Midbrain (tissue), 1 donor: ENCODE data around the gene WDR3.

Experiments
- DNase-seq: peaks from one replicate; lab custom pipeline; 2025; lab: John Stamatoyannopoulos, UW

Gene WDR3

DNA sequence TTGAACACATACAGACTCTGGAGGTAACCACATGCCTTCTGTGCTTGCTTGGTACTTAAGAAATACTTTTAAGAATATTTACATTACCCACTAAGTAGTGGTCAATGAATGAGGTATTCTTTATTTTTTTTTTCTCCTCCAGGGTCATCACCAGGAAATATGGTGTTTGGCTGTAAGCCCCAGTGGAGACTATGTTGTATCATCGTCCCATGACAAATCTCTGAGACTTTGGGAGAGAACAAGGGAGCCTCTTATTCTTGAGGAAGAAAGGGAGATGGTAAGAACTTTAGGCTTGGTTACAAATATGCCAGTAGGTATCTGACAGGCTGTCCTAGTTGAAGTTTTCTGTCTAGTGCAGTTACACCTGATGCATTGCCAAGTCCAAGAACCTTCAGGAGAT, 22.8 kb downstream of the WDR3 start:
- no peak for DNase-seq

DNA sequence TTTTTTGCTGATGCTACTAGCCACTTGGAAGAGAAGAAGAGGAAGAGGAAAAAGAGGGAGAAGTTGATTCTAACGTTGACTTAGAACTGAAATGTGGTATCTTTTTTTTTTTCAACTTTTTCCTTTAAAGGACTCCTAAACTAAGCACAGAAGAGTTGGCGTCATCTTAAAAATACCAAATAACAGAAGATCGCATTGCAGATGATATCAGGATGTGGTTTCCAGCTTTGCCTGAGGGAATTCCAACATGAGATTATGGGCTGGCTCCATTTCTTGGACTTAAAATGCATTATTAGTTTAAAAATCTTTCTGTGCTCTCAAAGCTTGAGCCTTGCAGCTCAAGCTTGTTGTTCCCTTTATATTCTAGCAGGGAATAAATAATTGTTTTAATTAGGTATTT, 29.8 kb downstream of the WDR3 start:
- no peak for DNase-seq

DNA sequence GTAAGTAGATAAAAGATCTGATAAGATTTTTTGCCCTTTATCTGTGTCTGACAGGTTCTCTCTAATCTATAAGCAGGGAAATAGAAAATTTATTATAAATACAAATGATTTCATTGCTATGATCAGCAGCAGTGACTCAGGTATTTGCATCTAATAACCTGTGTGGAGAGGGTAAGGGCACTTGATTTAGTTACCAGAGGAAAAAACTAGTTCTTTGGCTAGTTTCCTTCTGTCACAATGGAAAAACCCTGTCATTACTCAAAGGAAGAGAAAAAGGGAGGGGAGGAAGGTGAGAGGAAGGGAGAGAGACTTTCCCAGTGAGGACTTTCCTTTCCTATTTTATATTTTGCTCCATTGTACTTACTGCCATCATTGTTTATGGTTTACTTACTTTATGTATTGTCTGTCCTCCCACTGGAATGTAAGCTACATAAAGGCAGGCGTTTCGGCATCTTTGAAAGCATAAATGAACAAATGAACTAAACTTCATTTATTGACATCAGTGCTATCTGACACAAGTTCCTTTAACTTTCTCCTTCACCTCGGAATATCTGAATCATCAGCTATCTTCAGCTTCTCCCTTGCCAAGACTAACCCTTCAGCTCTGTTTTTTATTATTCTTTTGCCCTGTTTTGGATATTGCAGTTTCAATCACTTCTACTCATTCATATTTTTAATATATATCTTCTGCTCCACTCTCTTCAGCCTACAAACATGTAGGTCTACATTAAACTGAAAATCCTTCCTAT, 34.9 kb downstream of the WDR3 start:
- no peak for DNase-seq

DNA sequence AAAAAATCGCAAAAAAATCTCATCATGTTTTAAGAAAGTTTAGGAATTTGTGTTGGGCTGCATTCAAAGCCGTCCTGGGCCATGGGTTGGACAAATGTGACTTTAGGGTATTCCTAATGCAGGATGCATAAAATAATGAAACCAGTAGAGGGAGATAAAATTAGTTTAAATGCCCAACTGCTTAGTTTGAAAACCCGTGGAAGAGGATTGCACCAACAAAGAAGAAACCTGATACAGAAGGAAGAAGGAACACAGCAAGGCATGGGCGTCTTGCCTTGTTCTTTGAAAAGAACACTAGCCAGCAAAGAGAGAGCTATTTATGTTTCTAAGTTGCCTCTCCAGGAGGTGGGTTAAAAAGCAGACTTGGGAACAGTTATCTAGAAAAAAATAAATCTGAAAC, 37.9 kb downstream of the WDR3 start:
- DNase-seq: no peak

DNA sequence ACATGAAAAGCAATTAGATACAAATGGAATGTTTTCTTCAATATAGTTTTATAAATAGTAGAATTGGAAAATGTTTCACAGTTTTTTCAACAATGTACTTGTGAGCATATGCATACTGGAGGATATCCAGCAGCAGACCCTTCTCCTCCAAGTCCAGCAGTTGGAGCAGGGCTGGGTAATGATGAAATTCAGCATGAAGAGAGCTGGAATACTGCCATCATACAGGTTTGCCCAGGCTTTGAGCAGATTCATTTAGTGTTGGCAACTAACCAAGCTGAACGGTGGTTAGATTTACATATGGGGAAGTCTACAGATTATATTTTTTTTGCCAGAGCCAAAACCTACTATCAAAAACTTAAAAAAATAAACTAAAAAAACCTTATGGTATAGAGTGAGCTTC, 38.3 kb downstream of the WDR3 start:
- no peak for DNase-seq

DNA sequence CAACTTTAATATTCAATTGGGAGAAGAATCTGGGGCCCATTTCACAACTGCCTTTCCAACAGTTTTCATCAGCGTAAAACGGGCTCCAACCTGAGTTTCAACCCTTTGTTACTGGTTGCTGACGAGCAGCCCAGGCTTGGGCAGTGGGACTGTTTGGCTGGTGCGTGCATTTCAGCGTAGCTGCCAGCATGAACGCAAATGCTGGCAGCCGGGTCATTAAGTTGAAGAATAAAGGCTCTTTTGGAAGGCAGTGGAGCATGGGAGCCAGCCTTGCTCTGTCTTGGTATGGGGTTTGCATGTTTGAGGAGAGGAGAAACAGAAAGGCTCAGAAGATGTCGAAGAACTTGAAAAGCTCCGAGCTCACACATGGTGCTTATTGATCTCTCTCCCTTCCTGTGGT, 40.7 kb downstream of the WDR3 start:
- no peak for DNase-seq

DNA sequence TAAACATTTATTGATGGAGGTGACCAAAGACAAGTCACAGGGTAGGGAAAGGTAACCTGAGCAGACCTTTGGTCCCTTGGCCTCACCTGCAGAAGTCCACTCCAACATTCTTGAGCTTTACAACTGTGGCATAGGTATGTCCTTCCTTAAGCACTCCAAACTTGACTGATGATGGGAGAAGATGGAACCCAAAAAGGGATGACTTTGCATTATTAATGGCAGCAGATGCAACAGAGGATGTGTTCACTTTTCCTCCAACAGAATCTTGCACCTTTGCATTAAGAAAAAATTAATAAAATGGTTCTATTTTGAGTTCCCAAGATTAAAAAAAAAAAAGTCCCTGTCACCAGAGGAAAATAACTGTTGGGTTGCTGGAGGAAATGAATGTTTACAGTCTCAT, 42.2 kb downstream of the WDR3 start:
- no peak for DNase-seq

DNA sequence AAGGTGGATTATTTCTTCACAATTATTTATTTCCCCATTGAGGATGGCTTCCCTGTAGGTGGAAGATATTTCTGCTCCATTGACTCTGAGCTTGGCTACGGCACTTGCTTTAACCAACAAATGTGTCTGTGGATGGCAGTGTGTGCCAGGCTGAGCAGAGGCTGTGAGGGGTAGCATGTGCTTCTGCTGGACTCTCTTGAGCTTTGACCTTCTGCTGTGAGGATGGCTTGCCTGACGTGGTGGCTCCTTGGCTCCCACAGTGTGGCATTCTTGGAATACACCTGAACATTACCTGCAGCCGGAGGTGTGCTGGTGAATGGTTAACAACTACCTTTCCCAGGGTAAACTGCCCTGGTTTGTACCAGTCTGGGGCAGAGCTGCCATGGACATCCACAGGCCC, 46.8 kb downstream of the WDR3 start:
- DNase-seq: no peak

DNA sequence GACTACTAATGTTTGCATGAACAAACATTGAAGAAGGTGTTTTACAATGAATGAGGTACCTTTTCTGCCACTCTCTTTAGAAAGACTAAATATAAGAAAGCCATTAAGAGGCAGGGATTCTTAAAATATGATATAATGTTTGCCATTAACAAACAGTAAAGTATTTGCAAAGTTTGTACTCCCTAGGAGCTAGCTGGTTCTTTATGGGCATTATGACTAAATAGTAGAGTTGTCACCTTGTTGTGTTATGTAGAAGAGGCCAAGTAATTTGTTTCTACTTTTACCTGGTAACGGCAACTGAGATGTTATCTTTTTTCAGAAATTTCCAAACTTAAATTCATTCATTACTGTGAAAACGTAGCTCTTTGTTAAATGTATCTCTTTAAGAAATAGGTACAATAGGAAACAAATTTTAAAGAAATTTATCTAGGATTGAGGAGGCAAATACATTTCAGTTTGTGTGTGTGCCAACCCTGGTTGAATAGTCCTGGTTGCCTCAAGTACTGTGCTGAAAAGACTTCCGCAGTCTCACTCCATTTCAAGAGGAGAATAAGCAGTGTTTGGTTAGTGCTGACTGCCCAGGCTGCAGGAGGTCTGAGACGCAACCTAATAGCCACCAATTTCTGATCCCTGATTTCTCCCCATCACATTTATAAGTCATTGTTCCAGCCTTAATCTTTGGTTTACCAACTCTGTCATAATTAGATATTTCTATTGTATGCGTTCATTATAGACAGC, 52.1 kb downstream of the WDR3 start:
- DNase-seq: no peak

DNA sequence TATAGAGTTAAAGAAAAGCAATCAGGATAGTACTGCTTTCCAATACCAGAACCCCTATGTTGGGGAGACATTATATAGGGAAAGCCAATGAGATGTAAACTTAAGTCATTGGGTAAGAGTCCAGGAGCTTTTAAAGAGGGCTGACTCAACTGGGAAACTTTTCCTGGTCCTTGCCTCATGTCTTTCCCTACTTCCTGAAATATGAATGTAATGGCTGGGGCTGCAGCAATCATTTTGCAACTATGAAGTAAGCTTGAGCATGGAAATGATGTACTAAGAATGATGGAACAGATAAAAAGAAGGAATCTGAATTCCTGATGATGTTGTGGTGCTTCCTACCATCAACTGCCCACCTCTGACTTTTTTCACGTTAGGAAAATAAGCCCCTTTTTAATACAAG, 55.7 kb downstream of the WDR3 start:
- no peak for DNase-seq

DNA sequence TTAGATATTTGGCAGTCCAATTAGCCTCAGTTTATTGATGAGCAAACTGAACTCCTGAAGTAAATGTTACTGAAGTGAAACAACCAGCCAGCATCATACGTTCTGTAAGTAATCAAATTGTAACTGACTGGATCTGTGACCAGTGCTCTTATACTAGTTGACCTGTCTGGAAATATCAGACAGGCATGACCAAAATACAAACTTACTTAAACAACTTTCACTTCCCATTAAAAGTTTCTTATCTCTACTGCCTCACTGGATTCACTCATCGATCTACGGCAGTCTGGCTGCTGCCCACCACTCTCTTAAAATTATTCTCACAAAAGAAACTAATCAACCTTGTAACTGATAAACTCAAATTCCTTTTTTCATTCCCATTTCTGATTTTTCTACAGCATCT, 56.4 kb downstream of the WDR3 start:
- DNase-seq: no peak

DNA sequence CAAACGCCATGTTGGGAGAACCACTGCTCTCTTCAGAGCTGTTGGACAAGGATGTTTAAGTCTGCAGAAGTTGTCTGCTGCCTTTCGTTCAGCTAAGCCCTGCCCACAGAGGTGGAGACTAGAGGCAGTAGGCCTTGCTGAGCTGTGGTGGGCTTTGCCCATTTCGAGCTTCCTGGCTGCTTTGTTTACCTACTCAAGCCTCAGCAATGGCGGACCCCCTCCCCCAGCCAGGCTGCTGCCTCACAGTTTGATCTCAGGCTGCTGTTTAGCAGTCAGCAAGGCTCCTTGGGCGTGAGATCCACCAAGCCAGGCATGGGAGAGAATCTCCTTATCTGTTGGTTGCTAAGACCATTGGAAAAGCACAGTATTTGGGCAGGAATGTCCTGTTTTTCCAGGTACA, 74.8 kb downstream of the WDR3 start:
- DNase-seq: no peak

DNA sequence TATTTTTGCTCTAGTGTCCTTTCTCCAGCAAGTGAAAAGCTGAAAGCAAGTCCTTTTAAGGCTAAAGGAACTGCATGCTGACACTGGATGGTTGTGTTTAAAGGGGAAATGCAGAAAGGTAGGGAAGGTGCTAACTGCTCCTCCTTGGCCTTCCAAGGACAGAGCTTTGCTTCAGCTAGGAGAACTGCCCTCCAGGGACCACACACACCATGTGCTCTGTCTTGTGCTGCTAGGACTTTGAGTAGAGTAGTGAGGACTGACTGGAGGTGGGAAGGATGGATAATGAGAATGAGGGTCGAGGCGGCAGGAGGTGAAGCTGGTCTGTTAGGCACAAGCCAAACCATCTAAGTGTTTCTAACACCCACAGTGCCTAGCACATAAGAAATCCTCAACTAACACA, 77.9 kb downstream of the WDR3 start:
- DNase-seq: no peak

DNA sequence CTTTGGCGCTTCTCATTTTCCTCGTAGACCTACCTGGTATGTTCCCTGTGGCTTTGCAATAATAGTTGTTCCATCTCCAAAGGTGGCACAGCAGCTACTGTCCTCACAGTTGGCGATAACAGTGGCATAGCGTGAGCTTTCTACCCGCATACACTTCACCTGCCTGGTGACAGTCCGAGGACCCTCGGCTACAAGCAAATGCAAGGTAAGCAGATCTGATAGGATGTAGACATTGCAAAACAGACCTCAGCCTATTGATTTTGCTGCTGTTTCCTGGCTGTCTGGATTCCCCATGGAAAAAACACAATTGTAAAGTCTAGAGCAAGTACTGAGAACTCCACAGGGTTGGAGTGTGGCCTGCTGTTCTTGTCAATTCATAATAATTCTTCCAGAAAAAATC, 78.5 kb downstream of the WDR3 start:
- DNase-seq: no peak

DNA sequence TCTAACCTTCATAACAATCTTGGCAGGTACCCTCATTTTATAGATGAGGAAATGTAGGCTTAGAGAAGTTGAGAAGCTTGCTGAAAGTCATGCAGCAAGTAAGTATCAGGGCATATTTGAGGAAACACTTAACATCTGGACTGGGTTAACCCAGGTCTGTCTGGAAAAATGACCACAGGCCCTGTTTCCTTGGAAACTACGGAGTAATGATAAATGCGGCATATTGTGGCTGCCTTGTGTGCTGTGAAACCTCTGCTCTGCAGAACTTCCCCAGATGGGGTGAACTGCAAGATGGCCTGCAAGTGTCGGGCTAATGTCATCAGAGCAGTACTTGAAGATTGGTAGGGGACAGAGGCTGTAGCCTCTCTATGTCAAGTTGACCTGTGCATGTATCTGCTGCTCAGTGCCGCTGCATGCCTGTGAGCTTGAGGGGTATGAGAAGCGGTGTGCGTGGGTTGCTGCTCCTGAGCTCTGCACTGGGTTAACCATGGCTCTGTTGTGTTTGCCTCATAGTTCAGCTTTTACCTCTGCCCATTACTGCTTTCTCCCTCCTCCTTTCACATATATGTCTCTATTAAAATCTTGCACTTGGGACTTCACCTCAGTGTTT, 83.1 kb downstream of the WDR3 start:
- no peak for DNase-seq

DNA sequence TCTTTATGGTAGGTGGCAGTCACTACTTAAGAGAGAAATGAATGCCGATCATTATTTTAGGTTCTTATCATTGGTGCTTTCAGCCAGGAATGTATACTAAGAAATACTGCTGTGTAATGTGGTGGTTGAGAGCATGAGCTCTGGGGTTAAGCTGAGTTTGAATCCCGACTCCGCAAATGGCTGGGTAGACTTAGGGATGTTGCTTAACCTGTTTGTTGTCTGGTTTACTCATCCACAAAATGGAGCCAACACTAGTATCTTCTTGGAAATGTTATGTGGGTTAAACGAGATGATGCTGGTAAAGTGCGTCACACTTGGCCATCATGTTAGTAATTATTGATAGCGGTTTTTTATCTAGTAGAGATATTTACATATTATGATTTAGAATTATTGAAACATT, 83.8 kb downstream of the WDR3 start:
- DNase-seq: no peak

DNA sequence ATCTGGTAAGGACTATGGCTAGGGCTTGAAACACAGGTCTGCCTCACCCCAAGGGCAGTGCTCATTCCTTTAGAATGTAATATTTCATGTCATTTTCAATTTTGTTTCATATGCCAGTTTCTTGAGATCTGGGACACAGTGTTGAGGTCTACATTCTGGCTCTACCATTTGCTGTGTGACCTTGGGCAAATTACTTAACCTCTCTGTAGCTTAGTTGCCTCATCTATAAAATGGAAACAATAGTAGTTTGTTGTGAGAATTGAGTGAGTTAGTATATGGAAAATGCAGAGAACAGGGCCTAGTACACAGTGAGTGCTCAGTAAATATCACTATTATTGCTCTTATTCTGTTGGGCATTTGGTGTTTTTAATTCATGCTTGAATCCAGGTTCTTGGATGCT, 84.4 kb downstream of the WDR3 start:
- no peak for DNase-seq
